Stimulated activated CD8-positive, alpha-beta memory T cell treated with anti-CD3 and anti-CD28 coated beads, Interleukin-7, amount 100 ng/mL, for 48 hours (primary cell): Measurements from ENCODE around the gene BMP2K.
"Not testable (repeated sequence)": the region's sequence is repeated elsewhere in the genome, so short reads cannot be mapped to it uniquely, and the experiment has no call there.

Experiments used
- DNase-seq, 2 donors: peaks; one replicate each; pipeline ENCODE4 v3.0.0-alpha.2; 2020; ENCODE audit warnings: low read depth in 1 of 2; ENCODE audit errors: extremely low read depth in 1 of 2

The BMP2K gene

DNA sequence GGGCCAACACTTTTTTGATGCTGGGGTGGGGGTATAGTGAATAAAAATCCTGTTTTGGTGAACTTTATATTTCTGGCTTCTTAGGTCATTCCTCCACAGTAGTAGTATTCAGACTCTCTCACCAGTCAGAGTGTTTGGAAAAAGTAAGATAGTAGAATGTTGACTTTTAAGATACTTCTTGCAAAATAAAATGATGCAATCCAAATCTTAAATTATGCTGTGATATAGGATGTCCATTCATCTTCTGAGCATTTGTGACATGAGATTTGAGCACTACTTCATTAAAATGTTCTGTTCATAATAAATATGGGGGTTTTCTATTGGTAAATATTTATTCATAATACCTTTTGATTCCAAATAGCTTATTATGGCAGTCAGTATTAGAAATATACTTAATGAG lies 70.1 kb downstream of the BMP2K start:
- DNase-seq = no peak

GRCh38 chr4:78862314-78862737 lies 86.2 kb downstream of the BMP2K start:
- DNase-seq = no peak

GRCh38 chr4:78863254-78863869 lies 87.2 kb downstream of the BMP2K start:
- no peak for DNase-seq

DNA sequence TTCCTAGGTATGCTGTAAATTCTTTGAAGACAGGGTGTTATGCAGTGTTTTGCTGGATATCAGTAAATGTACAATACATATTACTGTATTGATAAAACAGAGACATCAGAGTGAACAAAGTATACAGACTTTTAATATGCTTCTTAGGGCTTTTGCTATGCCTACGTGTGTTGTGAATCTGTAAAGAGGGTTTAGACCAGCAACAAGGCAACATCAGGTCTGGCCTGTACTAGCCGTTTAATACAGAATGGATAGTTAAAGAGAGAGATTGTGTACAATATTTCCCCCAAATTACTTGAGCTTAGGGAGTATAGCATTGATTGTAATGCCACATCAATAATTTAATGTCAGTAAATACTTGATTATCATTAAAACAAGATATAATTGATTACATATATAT lies 87.8 kb downstream of the BMP2K start:
- DNase-seq = no peak

DNA sequence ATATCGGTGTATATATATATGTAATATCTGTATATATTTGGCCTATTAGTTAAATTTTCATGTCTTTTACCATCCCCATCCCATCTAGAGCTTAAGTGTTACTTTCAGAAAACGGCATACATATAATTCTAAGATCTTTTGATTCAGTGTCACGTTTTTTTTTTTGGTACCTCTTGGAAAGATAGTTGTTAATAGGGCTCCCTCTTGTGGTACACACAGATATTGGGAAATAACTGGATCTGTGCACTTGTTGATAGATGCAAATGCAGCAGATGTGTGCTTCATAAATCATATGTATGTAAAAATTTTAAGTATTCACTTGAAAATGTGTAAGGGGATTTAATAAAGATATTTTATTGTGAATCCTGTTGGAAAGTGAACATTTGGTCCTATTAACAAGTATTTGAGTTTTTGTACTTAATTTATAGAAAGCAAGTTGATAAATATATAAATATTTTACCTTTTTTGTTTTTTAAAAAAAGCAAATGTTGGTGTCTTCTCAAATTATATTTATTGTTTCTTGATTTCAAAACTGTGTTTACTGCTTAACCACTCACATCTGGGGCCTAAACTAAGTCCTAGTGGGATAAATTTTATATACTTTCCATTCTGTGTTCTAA lies 88.4 kb downstream of the BMP2K start:
- DNase-seq = no peak

DNA sequence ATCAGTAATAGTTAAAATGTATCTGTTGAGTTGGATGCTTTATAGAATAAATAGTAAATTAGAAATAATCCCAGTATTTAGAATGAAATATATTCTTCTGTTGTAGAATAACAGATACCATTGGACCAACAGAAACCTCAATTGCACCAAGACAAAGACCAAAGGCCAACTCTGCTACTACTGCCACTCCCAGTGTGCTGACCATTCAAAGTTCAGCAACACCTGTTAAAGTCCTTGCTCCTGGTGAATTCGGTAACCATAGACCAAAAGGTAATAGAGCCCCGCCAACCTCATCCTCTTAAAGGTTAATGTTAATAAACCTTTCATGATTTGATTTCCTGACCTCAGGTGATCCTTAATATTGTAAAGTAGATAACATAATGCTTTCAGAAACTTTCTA lies 89.3 kb downstream of the BMP2K start:
- no peak for DNase-seq

- DNase-seq = not testable (repeated sequence)
Observed at GRCh38 chr4:78868712-78869111, 92.6 kb downstream of the BMP2K start.

DNA sequence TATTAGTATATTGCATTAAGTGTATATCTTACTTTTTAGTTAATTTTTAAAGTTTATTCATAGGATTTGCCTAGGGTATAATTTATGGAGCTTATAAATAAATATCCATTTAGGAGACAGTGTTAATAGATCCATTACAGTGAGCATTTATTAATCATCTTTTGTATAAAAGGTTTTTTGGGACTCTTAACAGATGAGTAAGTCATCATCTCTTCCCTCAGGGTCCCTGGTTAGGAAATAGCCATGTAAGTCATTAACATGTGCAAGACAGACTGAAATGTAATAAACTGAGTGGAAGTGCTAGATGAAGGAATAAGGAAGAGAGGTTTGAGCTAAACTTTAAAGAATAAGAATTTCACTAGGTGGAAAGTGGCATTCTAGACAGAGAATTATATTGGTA lies 93.9 kb downstream of the BMP2K start:
- DNase-seq = no peak

DNA sequence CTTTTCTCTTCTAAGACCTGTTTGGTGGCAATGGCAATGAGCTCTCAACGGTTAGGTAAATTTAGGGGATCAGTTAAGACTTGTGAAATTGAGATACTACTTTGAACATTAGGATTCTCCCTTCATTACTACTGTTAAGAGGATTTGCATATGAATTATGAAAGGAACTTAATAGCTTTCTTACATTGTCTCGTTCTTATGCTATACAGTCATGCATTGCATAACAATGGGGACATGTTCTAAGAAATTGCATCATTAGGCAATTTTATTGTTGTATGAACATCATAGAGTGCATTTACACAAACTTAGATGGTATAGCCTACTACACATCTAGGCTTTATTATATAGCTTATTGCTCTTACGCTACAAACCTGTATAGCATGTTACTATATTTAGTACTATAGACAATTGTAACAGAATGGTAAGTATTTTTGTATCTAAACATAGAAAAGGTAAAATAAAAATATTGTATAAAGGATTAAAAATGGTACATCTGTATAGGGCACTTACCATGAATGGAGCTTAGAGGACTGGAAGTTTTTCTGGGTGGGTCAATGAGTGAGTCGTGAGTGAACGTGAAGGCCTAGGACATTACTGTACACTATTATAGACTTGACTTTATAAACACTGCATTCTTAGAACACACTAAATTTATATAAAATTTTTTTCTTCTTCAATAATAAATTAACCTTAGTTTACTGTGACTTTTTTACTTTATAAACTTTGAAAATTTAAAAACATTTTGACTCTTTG lies 100.6 kb downstream of the BMP2K start:
- no peak for DNase-seq

GRCh38 chr4:78878031-78878430 lies 101.9 kb downstream of the BMP2K start:
- DNase-seq = no peak

GRCh38 chr4:78880874-78881492 lies 104.8 kb downstream of the BMP2K start:
- DNase-seq = no peak

- no peak for DNase-seq
Observed at GRCh38 chr4:78885598-78885997, 109.4 kb downstream of the BMP2K start.

GRCh38 chr4:78889955-78890354 lies 113.8 kb downstream of the BMP2K start:
- no peak for DNase-seq

GRCh38 chr4:78899302-78899701 lies 123.2 kb downstream of the BMP2K start:
- DNase-seq = no peak

GRCh38 chr4:78901882-78902281 lies 125.7 kb downstream of the BMP2K start:
- DNase-seq = no peak

- no peak for DNase-seq
Observed at GRCh38 chr4:78902298-78902697, 126.1 kb downstream of the BMP2K start.

DNA sequence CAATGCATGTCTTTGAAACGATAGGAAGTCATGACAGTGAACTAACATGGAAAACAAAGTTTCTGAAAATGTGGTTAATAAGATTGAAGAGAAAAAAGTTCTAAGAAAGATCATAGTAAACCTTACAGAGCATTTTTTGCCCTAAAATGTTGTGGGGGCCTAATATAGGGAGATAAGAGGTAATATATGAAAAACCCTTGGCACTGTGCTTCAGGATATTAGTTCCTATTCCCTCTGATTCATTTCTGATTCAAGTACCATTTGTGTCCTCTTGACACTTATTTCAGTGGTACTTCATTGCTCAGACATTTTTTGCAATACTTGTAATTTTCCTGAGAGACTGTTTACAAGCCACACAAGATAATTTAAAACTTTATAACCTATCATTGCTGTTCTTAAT lies 128.0 kb downstream of the BMP2K start:
- DNase-seq = no peak

DNA sequence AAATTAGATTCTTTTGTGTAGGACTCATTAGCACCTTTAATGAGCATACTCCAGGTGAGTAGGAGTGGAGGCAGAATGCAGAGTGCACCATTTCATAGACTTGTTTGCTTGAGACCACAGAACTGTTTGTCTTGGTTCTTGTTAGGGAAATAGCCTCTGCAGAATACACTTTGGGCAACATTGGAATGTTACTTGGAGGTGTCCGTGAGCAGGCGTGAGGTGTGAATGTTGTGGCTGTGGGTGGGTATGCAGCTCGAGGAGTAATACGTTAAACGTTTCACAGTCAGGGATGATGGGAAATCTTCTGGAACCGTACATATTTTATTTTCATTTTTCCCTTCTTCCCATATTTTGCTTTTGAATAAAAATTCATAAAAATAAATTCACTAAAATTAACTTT lies 131.5 kb downstream of the BMP2K start:
- no peak for DNase-seq

GRCh38 chr4:78908974-78909373 lies 132.8 kb downstream of the BMP2K start:
- DNase-seq = not testable (repeated sequence)

DNA sequence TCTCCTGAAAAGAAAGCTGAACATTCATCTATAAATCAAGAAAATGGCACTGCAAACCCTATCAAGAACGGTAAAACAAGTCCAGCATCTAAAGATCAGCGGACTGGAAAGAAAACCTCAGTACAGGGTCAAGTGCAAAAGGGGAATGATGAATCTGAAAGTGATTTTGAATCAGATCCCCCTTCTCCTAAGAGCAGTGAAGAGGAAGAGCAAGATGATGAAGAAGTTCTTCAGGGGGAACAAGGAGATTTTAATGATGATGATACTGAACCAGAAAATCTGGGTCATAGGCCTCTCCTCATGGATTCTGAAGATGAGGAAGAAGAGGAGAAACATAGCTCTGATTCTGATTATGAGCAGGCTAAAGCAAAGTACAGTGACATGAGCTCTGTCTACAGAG lies 134.5 kb downstream of the BMP2K start:
- DNase-seq = no peak

DNA sequence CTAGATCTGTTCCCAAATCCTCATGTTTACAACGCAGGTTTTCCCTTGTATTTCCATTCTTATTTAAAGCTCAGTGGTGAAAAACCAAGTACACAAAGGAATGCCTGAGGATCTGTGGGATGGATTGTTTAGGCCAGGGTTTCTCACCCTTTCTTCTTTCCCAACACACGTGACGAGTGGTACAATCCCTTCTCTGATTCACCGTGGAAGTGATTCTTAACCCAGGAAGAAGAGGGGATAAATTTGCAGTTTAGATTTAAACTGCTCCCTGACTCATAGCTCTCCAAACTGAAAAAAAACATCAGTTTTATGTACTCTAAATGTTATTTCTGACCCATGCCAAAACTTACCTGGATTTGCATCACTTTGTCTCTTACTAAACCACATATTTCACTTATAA lies 146.1 kb downstream of the BMP2K start:
- no peak for DNase-seq
